HG02763 (cell line): ENCODE data around the gene SNORC.

Source experiments
- ATAC-seq: cut with Tn5 transposase; IDR thresholded peaks from one replicate; pipeline ENCODE4 v1.9.1; 2021; ENCODE audit warnings: mild to moderate bottlenecking, moderate library complexity; ENCODE audit not compliant: unreplicated experiment

The SNORC gene

GRCh38 chr2:232866104-232866503 lies 4.0 kb upstream of the SNORC start:
- ATAC-seq, result no peak

- ATAC-seq, result no peak
Observed at GRCh38 chr2:232869138-232870017, 686 bp upstream of the SNORC start.

GRCh38 chr2:232870766-232871371 lies 805 bp downstream of the SNORC start:
- no peak for ATAC-seq

GRCh38 chr2:232871418-232871834 lies 1.4 kb downstream of the SNORC start:
- no peak for ATAC-seq

GRCh38 chr2:232871835-232872736 lies 2.0 kb downstream of the SNORC start:
- no peak for ATAC-seq

GRCh38 chr2:232872826-232873225 lies 2.8 kb downstream of the SNORC start:
- no peak for ATAC-seq

- ATAC-seq, result no peak
Observed at GRCh38 chr2:232873292-232873908, 3.3 kb downstream of the SNORC start.

GRCh38 chr2:232873909-232874641 lies 4.0 kb downstream of the SNORC start:
- ATAC-seq, result no peak

- no peak for ATAC-seq
Observed at GRCh38 chr2:232874677-232875223, 4.7 kb downstream of the SNORC start.

- ATAC-seq, result no peak
Observed at GRCh38 chr2:232875256-232876121, 5.4 kb downstream of the SNORC start.

GRCh38 chr2:232876161-232876977 lies 6.3 kb downstream of the SNORC start:
- ATAC-seq, result no peak

GRCh38 chr2:232876978-232877441 lies 6.9 kb downstream of the SNORC start:
- ATAC-seq, result no peak

GRCh38 chr2:232877940-232878511 lies 8.0 kb downstream of the SNORC start:
- no peak for ATAC-seq

- ATAC-seq, result no peak
Observed at GRCh38 chr2:232878855-232879617, 9.0 kb downstream of the SNORC start.

GRCh38 chr2:232879618-232880494 lies 9.8 kb downstream of the SNORC start:
- ATAC-seq, result no peak

- no peak for ATAC-seq
Observed at GRCh38 chr2:232880764-232881351, 10.8 kb downstream of the SNORC start.
